Left kidney (tissue), 8 donors: Measurements from ENCODE around the gene FRMD4B. TPM values are rescaled to one million over a fixed set of nuclear protein-coding genes. Genes with fewer than 3 reads are reported as not detected.

Experiments used
- DNase-seq: peaks from one replicate; pipeline ENCODE4 v3.0.0-alpha.2; 2013
- long read RNA-seq, 8 donors: transcript quantifications; one replicate each; lab custom pipeline, GENCODE V29; 2026
- polyA plus RNA-seq: library from polyadenylated mRNA; unstranded; fragments of 120-200 nt; gene quantifications from one replicate; pipeline ENCODE4 v1.2.1, GENCODE V29; 2013; ENCODE audit not compliant: insufficient read length

FRMD4B gene
- polyA plus RNA-seq, result 48.7 TPM
- long read RNA-seq, donor 1, result 0 reads
- long read RNA-seq, donor 2, result 0 reads
- long read RNA-seq, donor 3, partial matches to known transcripts, result 0 of 1 reads
- long read RNA-seq, donor 3, other reads (novel, unspliced or antisense), result 0 of 1 reads
- long read RNA-seq, donor 4, result 0 reads
- long read RNA-seq, donor 5, partial matches to known transcripts, result 0 of 1 reads
- long read RNA-seq, donor 5, other reads (novel, unspliced or antisense), result 0 of 1 reads
- long read RNA-seq, donor 6, partial matches to known transcripts, result 0 of 1 reads
- long read RNA-seq, donor 6, other reads (novel, unspliced or antisense), result 0 of 1 reads
- long read RNA-seq, donor 7, partial matches to known transcripts, result 6 of 7 reads
- long read RNA-seq, donor 7, other reads (novel, unspliced or antisense), result 0 of 7 reads
- long read RNA-seq, donor 8, partial matches to known transcripts, result 0 of 2 reads
- long read RNA-seq, donor 8, other reads (novel, unspliced or antisense), result 0 of 2 reads

DNA sequence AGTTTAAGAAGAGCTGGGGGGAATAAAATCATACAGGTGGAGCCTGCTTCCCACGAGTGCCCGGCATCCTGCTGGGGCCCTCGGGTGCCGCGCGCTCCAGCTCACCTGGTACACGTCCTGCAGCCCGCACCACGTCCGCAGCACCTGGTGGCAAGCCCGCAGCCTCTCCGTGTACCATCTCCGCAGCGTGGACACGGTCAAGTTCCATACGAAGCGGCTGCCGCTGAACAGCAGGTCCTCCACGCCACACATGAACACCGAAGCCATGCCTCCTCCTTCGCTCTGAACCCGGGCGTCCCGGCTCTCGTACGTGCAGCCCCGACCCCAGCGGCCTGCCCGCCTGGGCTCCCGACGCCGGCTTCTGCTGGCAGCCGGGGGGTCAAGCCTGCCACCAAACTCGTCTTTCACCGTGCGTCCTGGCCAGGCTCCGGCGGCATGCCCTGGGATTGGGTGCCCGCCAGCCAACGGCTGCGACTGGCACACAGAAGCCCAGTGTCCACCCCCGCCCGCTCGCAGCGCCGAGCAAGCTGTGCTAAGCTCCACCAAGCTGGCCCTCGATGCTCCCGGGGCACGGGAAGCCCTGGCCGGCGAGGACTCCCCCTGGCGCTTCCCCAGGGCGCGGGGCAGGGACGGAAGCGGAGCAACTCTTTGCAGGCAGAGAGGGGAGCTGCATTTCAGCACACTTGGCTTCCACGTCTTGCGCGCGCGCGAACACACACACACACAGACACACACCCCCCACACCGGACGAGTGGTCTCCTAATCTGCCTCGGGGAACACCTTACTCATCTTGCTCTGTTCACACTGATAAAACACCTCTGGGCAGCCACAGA, at the start of gene FRMD4B:
Gene FRMD4B, minus strand, starts transcription at position 366 of the 833 bp plus-strand sequence. Its CDS starts 99 bp downstream, at position 267.
- DNase-seq, result peak; percentile 48

DNA sequence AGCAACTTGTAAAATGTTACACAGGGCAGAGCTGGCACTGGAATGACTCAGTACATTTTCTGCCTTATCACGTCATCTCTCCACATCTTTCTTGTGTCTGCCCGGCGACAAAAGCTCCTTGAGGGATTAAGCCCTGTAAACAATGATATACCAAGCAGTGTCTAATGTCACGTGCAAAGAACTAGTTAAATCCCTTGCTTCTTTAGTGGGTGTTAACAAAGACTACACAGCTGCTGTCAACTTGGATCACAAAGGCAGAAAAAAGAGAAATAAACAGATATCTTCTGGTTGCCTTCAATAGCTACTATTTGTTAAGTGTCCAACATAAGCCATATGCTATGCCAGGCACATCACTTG, 48.1 kb upstream of the FRMD4B start:
- no peak for DNase-seq

DNA sequence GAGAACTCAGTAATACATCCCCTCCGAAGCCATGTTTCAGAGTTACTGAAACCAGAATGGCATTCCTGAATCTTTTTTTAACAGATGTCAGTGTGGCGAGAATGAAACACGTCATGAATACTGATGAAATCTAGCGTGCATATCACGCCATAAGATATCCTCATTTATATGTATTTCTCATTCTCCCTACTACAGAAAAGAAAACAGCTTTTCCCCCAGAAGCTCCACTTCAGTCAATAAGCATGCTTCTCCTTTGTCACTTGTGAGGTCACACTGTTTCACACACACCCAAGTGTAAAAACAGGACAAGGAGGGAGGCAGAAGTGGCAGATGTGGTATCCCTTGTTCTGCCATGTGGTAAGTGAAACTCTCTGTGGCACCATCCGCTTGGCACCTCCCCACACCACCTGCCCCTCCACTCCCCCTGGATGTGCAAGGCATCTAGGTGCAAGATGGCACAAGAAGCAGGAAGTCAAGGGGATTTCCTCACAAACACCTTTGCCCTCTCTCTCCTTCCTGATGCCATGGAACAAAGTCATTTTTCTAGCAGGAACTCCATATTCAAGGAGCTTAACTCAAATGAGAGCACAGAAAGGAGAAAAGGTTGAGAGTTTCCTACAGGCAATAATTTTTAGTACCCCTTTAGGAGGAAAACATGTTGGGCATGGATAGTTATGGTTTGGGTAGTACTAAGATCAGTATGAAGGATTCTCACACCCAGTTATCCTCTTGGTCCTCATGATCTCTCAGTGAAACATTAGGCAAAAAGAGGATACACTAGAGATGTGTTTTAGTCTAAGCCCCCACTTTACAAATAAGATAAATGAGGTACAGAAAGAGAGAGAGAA, 47.5 kb upstream of the FRMD4B start:
- no peak for DNase-seq

DNA sequence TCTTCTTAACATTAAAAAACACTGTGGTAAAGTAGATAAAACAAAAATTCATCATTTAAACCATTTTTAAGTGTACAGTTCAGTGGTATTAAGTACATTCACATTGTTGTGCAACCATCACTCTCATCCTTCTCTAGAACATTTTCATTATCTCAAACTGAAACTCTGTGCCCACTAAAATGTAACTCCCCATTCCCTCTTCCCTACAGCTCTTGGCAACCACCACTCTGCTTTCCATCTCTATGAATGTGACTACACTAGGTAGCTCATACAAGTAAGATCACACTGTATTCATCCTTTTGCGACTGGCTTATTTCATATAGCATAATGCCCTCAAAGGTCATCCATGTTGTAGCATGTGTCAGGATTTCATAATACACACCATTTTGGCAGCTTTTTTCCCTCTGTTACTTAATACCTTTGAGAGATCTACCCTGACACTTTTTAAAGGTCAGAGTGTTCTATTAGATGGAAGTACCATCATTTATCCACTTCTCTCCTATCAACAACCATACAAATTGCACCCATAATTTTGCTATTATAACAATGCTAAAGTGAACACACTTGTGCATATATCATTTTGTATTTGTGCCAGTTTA, 42.9 kb upstream of the FRMD4B start:
- DNase-seq, result no peak

DNA sequence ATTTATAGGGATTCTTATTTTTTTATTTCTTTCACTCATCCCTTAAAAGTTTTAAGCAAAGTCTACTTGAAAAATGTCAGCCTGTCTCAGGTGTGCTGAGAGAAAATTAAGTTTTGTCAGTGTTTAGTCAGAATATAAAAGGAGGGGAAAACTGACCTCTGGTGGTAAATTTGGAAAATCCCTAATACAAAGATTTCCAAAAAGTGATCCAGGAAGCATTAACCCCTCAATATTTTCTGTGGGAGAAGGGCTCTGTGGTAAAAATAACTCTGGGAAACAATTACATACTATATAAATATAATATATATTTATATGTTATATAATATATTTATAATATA, 41.0 kb upstream of the FRMD4B start:
- no peak for DNase-seq

DNA sequence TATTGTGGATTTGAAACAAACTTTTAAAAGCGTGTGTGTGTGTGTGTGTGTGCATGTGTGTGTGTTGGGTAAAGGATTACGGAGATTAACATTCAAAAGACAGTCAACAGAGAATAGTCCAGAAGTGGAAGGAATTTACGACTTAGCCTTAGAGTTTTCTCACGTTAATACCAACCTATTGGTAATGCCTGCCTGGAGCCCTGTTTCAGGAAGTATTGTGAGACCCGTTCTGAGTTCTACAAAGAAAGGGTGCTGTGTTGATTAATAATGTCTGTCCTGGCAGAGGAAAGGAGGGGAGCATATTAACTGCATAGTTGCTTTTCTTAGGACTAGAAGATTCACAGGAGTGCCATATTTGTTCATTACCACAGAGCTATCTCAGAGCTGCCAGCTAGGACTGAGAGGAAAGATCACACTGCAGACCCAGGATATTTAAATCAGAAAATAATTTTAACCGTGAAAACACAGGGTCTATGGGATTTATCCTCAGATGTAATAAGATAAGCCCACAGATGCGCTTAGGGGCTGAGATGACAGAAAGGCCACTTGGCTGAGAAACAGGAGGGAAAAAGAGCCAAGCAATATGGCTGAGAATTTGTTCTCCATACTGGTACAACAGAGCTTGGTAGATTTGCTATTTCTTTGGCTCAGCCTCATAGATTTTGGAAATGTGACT, 40.5 kb upstream of the FRMD4B start:
- no peak for DNase-seq

DNA sequence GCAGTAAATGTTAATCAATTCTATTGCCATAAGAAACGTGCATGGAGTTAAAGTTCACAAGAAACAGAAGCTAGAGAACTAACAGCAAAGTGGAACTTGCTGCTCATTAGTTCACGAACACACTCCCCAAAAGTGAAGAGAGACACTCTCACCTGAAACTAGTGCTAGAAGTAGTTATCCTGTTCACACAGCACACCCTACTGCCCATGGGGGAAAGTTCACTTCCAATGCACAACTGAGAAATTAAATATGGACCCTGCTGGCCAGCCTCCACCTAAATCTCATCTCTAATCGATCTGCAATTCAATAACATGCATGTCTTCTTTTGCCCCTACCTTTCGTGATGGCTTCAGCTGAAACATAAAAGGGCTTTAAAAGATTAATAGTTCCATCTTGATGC, 39.4 kb upstream of the FRMD4B start:
- DNase-seq, result no peak

DNA sequence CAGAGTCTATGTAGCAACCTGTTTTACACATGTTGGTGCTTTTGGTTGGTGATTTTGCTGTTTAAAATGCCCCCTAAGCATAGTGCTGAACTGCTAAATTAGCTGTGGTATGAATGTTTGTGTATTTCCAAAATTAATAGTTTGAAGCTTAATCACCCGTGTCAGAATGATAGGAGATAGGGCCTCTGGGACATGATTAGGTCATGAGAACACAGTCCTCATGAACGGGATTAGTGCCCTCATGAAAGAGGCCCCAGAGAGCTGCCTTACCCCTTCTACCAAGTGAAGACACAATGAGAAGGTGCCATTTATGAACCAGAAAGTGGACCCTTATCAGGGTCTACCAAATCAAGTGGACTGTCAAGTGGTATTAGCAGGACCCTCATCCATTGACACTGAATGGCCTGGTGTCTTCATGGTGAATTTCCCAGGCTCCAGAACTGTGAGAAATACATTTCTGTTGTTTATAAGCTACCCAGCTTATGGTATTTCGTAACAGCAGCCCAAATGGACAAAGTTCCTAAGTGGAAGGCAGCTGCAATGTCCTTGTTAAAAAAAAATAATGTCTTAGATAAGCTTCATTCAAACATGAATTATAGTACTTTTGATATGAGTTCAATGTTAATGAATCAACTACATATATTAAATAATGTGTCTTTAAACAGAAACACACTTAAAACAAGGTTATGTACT, 37.7 kb upstream of the FRMD4B start:
- no peak for DNase-seq

DNA sequence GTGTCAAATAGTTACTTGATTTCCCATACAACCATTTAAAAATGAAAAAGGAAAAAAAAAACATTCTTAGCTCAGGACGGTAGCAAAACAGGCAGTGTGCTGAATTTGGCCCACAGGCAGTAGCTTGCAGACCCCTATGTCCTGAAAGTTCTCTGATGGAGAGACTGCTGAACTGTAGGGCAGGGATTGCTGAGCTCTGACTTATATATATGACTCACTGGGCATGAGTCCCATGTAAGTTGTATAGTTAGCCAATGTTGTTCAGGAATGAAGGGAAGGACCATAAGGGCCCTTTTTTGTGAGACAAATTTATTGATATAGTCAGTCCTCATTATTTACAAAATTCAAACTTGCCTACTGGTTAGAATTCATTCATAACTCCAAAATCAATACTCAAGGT, 36.9 kb upstream of the FRMD4B start:
- DNase-seq, result no peak

DNA sequence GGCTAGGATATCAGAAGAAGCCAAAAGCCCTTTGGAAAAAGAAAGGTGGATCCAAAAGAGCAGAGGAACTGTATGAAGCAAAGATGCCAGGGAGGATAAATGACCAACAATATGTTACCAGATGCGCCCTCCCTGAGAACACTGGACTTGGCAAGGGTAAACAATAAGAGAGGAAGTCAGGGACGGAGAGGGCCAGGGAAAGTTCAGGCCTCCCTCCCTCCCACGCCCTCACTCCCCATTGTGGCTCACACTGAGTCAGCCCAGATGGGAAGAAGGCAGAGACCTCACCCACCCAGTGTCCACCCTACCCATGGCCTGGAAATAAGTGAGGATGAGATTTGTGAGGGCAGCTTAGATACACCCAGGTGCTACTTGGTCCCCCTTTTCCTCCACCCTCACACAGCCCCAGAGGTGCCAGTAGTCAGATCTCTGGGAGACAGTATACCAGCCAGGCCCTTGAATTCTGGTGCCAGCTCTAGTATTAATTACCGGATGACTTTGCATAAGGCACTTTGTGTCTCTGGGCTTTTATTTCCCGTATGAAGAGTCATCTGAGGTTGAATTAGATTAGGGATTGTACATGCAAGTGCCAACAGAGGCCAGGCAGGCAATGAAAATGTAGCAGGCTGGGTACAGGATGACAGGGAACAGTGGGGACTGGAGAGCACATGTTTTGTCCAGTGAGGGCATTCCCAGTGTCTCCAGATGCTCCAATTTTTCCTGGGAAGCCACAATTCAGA, 35.1 kb upstream of the FRMD4B start:
- DNase-seq, result no peak

DNA sequence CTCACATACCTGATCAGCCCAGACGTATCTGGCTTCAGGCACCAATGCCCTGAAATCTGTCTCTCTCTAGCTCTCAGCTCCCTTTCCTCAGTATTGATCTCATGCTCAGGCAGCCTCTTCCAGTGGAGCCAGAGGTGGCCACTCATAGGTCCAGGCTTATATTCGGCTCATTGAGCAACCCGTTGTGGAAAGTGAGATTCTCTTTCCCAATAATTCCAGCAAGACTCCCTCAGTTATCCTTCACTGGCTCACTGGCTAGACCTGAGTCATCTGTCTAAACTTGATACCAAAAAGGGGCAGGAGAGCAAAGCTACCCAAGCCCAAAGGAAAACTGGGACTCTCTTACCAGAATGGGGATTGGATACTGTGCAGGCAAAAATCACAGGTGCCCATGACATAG, 33.4 kb upstream of the FRMD4B start:
- DNase-seq, result no peak

DNA sequence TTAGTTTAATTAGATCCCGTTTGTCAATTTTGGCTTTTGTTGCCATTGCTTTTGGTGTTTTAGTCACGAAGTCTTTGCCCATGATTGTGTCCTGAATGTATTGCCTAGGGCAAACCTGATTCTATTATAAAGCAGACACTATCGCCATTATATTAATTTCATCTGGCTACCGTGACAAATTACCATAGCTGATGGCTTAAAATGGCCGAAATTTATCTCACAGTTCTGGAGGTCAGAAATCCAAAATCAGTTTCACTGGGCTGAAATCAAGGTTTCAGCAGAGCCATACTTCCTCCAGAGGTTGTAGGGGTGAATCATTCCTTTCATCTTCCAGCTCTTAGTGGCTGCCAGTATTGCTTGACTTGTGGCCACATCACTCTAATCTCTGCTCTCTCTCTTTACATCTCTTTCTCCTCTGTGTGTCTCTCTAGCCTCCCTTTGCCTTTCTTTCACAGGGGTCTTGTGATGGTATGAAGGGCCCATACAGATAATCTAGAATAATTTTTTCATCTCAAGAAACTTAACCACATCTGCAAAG, 31.7 kb upstream of the FRMD4B start:
- no peak for DNase-seq

DNA sequence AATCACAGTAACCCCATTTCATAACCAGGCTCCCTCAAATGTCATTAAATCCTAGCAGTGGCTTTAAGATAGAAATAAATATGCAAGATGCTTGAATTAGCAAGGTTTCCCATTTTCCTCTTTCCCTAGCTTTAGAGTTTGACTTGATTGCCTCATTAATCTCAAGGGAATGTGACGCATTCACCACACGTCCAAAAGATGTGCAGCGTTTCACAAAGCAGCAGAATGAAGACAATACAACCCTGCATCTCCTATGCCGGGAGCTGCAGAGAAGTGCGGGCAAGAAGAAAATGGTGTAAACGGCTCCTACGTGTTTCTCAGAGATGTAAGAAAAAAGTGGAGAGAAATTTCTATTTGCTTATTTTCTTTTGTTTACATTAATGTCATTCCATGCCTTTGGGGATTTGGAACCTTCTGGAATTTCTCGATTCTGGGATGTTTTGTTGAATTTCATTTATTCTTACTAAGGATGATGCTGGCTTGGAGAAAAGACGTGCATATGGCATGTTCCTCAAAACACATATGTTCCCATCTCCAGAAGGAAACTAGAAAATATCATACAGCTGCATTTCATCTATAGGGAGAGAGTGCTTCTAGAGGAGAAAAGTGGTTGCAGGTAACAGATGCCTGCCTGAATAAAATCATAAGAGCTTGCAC, 27.8 kb upstream of the FRMD4B start:
- DNase-seq, result no peak

DNA sequence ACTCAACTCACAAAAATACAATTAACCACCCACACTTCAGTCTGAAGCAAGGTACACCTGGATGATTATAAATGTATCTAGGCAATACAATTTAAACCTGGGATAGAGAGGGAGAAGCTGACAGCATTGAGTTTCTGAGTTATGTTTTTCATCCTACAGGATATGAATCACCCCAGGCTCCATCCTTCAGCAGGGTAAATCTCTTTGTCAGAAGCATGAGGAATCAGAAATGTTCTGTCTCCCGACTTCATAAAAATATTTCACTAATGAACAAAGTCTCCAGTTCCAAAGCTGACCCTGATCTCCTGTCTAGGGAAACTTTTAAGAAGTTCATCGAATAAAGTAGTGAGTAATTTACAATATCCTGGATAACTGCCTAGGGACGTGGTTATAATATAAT, 25.5 kb upstream of the FRMD4B start:
- DNase-seq, result no peak

DNA sequence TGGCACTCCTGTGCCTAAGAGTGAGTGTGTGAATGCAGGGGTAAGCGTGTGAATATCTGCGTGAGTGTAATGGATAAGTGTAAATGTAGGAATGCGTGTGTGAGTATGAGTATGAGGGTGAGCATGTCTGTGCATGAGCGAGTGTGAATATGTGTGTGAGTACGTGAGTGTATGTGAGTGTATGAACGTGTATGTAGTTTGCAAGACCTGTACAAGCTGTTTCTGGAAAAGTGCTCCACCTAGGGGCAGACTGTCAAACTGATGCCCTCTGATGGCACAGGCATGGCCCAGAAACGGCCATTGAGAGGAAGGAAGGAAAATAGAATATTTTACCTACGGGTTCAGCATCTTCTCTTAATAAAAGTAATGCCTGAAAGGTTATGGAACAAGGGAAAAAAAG, 24.4 kb upstream of the FRMD4B start:
- peak; percentile 61 for DNase-seq

DNA sequence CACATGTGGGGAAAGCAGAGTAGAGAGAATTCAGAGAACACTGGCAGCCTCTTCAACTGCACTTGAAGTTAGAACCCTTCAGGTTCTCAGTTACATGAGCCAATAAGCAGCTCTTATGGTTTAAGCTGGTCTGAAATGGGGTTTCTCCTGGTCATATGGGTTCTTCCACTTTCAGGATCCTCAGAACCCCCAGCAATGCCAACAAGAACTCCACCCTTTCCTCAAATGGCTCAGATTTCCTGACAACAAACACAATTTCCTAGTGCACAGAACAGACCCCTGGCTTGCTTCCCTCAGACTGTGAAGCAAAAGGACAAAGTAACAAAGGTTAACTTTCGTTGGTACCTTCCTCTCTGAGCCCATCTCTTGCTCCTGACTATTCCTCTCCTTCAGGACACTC, 23.9 kb upstream of the FRMD4B start:
- DNase-seq, result no peak

DNA sequence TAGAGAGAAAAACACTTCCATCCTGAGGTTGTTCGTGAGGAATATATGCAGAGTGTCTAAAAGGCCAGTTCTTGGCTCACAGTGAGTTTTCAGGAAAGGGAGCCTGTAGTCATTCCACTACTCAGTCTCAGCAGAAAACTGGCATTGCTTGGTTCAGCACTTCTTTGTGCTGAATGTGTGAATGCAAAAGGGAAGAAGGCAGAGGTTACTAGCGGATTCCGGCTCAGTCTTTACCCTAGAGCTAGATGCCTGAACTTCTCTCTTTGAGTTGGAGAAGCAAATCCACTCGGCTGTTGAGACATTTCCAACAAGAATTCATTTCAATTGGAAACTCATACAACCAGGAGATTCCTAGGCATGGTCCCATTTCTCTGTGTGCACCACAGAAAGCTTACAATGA, 23.1 kb upstream of the FRMD4B start:
- no peak for DNase-seq

DNA sequence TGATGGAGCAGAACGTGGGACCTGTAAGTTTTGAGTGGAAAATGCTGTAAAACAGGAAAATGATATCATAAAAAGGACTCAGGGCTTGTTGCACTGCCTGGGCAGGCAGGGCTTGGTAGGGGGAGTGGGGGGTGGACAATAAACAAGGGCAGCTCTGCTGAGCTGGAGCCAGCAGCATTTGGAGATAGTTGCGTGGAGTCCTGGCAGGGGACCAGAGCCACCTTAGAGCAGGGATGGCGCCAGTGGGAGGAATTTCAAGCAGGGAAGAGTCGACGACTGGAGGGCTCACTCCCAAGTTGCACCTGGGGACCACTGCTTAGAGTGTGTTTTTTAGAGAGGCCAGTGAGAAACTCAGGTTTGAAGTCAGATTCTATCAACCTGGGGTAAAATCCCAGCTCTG, 22.7 kb upstream of the FRMD4B start:
- no peak for DNase-seq

DNA sequence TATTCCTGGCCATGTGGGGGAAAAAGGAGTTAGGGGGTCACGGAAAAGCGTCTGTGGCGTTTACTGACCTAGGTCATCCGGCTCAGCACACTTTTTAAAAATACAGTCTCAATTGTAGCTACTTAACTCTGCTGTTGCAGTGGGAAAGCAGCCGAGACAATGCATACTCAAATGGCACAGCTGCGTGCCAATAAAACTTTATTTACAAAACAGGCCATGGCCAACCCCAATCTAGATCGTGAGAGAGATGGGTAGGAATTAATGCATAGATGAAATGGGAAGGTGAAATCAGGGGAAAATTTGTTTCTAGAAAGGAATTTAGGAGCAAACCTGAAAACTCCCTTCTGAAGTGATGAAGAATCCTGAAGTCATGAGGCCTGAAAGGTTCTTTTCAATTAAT, 22.0 kb upstream of the FRMD4B start:
- no peak for DNase-seq
